ENCODE data around the gene AMT. TPM values are rescaled to one million over a fixed set of nuclear protein-coding genes. Genes with fewer than 3 reads are reported as not detected.

AMT gene
- total and polyA plus RNA-seq, 2 of the 13 experiments (the other 11 are each of a cell fraction or from before 2014, with no cell fraction given), result 35.3 to 59.0 TPM

GRCh38 chr3:49465270-49466034, 43.2 kb upstream of the AMT start (continued):
- no peak for TF ChIP-seq ZNF407 (CRISPR knock-in tag; IDR thresholded peaks at IDR 0.05; ENCODE audit: not compliant biosample characterization)
- no peak for TF ChIP-seq MEIS1 (CRISPR knock-in tag; IDR thresholded peaks at IDR 0.05; ENCODE audit: borderline replicate concordance)

- H2AFZ ChIP-seq (ENCODE audit: low read length), result no peak overlapping the region
- BruUV-seq (replicated peaks), result no TSS peak
- no peak overlapping the region for H3K9ac ChIP-seq (ENCODE audit: insufficient read depth, low read depth, low read length)
- intact Hi-C loops (cut with micrococcal nuclease; ENCODE audit: unreplicated experiment) (no loop called here), in situ Hi-C loops (cut with HindIII; ENCODE audit: extremely low pct_ligation_motif_present, low pct_unique_long_range_greater_than_20kb) (no loop called here)
- ChIA-PET CTCF (ENCODE audit: low intra/inter-chr PET ratio, low total read pairs) (no interaction called here), POLR2A (interaction anchor here (0.7 to 3.3 kb wide), 3 partner anchors 8 to 47 kb away, joined by 3 to 36 read pairs (median 3); partner anchors contain the start of genes DAG1 and NICN1)
- no peaks in the 10 kb centered on the region for H4K20me1 ChIP-seq (ENCODE audit: insufficient read depth, low read length)
- FAIRE-seq, result no peak
- ATAC-seq, result no peak
- 14% methylated on average over 3 of the region's 3 CpGs for WGBS (ENCODE audit: low lambda C conversion rate)
- peak; percentile 60 for DNase-seq (ENCODE audit: low spot score)
- no peaks in the 10 kb centered on the region for H3K9me3 ChIP-seq (ENCODE audit: low read length)
- H3K36me3 ChIP-seq (replicated peaks in 1 of 2; ENCODE audit: control insufficient read depth in 1 of 2, insufficient read depth in 2 of 2, low read length in 2 of 2), result no peaks in the 10 kb centered on the region
- peak overlapping the region; percentile 73 for H3K4me2 ChIP-seq (ENCODE audit: low read depth, low read length)
- peaks cover 81% of the 10 kb centered on the region for H3K4me1 ChIP-seq (ENCODE audit: insufficient read depth, low read length)
- H3K4me3 ChIP-seq (replicated peaks in 1 of 3; ENCODE audit: insufficient read depth in 1 of 3, low read depth in 2 of 3, low read length in 3 of 3), result peak overlapping the region in 1 of 3 experiments; percentile 19; a peak in 1 of 6 replicates
- no peak overlapping the region for H3K27ac ChIP-seq (ENCODE audit: extremely low read length, insufficient read depth, low read length)
- no peaks in the 10 kb centered on the region for H3K79me2 ChIP-seq (ENCODE audit: insufficient read depth, low read length)
- no peaks in the 10 kb centered on the region for H3K27me3 ChIP-seq (ENCODE audit: control insufficient read depth in 1 of 2, insufficient read depth in 2 of 2, low read length in 2 of 2)
- TF ChIP-seq ZNF879 (CRISPR knock-in tag; IDR thresholded peaks at IDR 0.05), result no peak
- TF ChIP-seq GATAD2A (CRISPR knock-in tag; IDR thresholded peaks at IDR 0.05), result no peak
- TF ChIP-seq SOX5 (CRISPR knock-in tag; IDR thresholded peaks at IDR 0.05; ENCODE audit: borderline replicate concordance), result peak; percentile 10; the same call in 1 of the 2 replicates
- TF ChIP-seq ZNF543 (CRISPR knock-in tag; IDR thresholded peaks at IDR 0.05), result no peak
- peak; percentile 13; the same call in 1 of the 2 replicates for TF ChIP-seq CREB1 (IDR thresholded peaks at IDR 0.05)
- TF ChIP-seq CREB1 (CRISPR knock-in tag; IDR thresholded peaks at IDR 0.05), result no peak
- TF ChIP-seq ZNF160 (CRISPR knock-in tag; IDR thresholded peaks at IDR 0.05), result no peak
- TF ChIP-seq GABPB1 (CRISPR knock-in tag; IDR thresholded peaks at IDR 0.05), result no peak
- TF ChIP-seq ZBTB21 (CRISPR knock-in tag; IDR thresholded peaks at IDR 0.05), result peak; percentile 79; the same call in 1 of the 2 replicates
- no peak for TF ChIP-seq ATF4 (CRISPR knock-in tag; IDR thresholded peaks at IDR 0.05)
- TF ChIP-seq GABPA (IDR thresholded peaks at IDR 0.05; ENCODE audit: low read depth, low read length), result no peak
- TF ChIP-seq GABPA (CRISPR knock-in tag; IDR thresholded peaks at IDR 0.05; ENCODE audit: low read depth), result no peak
- TF ChIP-seq SCMH1 (CRISPR knock-in tag; IDR thresholded peaks at IDR 0.05; ENCODE audit: borderline replicate concordance), result no peak
These were observed 39.9 kb upstream of the AMT start for GRCh38 chr3:49462222-49462621.

Data from HepG2 (cell line).